HepG2 (cell line): ENCODE measurements around the gene ANKMY2. TPM values are rescaled to one million over a fixed set of nuclear protein-coding genes. Genes with fewer than 3 reads are reported as not detected.

Experiments
- ADNP ChIP-seq: sonication (generic); formaldehyde crosslinking; IDR thresholded peaks from 2 replicates; pipeline ENCODE4 v1.4.0; 2020; ENCODE audit warnings: missing genetic modification reagents
- CBX2 ChIP-seq, 2 experiments: fragments of 200-600 bp in 1 of 2; sonication (generic); formaldehyde crosslinking in 1 of 2; IDR thresholded peaks; 2 replicates each; pipeline versions ENCODE4 v1.7.0 to v1.8.1; 2018 to 2022; ENCODE audit warnings: low read depth in 2 of 2, low read length in 1 of 2, mild to moderate bottlenecking in 1 of 2, missing genetic modification reagents in 1 of 2
- CEBPG ChIP-seq: IDR thresholded peaks from 2 replicates; pipeline ENCODE4 v1.6.1; 2016
- E2F2 ChIP-seq: sonication (generic); formaldehyde crosslinking; IDR thresholded peaks from 2 replicates; pipeline ENCODE4 v1.4.0; 2020; ENCODE audit warnings: missing genetic modification reagents, borderline replicate concordance
- FOXK1 ChIP-seq: sonication (generic); formaldehyde crosslinking; IDR thresholded peaks from 2 replicates; pipeline ENCODE4 v1.4.0; 2020; ENCODE audit warnings: low read depth, missing genetic modification reagents, borderline replicate concordance
- GPN1 ChIP-seq: sonication (generic); formaldehyde crosslinking; IDR thresholded peaks from 2 replicates; pipeline ENCODE4 v1.5.1; 2020; ENCODE audit warnings: missing genetic modification reagents, borderline replicate concordance
- HNF4A ChIP-seq: sonication (generic); formaldehyde crosslinking; IDR thresholded peaks from 2 replicates; pipeline ENCODE4 v1.4.0; 2020; ENCODE audit warnings: missing genetic modification reagents
- HOMEZ ChIP-seq: IDR thresholded peaks from 2 replicates; pipeline ENCODE4 v1.6.1; 2016; ENCODE audit warnings: low read depth
- IKZF1 ChIP-seq: fragments of 450-650 bp; IDR thresholded peaks from 2 replicates; pipeline ENCODE4 v1.7.1; 2016
- KDM5A ChIP-seq: fragments of 200-600 bp; sonication (generic); IDR thresholded peaks from 2 replicates; pipeline ENCODE4 v1.7.0; 2018; ENCODE audit warnings: antibody characterized with exemption, mild to moderate bottlenecking, low read length, borderline replicate concordance
- MEIS2 ChIP-seq: sonication (generic); formaldehyde crosslinking; IDR thresholded peaks from 2 replicates; pipeline ENCODE4 v1.9.0; 2021; ENCODE audit warnings: mild to moderate bottlenecking, missing genetic modification reagents
- MIER2 ChIP-seq: IDR thresholded peaks from 2 replicates; pipeline ENCODE4 v1.6.1; 2016; ENCODE audit warnings: missing biosample characterization, missing genetic modification reagents
- NCOR1 ChIP-seq: fragments of 200-600 bp; sonication (generic); IDR thresholded peaks from 2 replicates; pipeline ENCODE4 v1.7.0; 2017; ENCODE audit warnings: antibody characterized with exemption, low read length, borderline replicate concordance
- NFATC3 ChIP-seq: sonication (generic); formaldehyde crosslinking; IDR thresholded peaks from 2 replicates; pipeline ENCODE4 v1.5.1; 2020; ENCODE audit warnings: mild to moderate bottlenecking, missing genetic modification reagents
- ONECUT2 ChIP-seq: sonication (generic); formaldehyde crosslinking; IDR thresholded peaks from 2 replicates; pipeline ENCODE4 v1.4.0; 2020; ENCODE audit warnings: missing genetic modification reagents
- RARG ChIP-seq: sonication (generic); formaldehyde crosslinking; IDR thresholded peaks from 2 replicates; pipeline ENCODE4 v1.4.0; 2020; ENCODE audit warnings: low read depth, mild to moderate bottlenecking, missing genetic modification reagents
- RXRB ChIP-seq: IDR thresholded peaks from 2 replicates; pipeline ENCODE4 v1.6.1; 2016; ENCODE audit warnings: borderline replicate concordance, missing genetic modification reagents, missing compliant biosample characterization
- SAP130 ChIP-seq: IDR thresholded peaks from 2 replicates; pipeline ENCODE4 v1.6.1; 2016; ENCODE audit warnings: low read depth
- SNAPC2 ChIP-seq: sonication (generic); formaldehyde crosslinking; IDR thresholded peaks from 2 replicates; pipeline ENCODE4 v1.8.1; 2022; ENCODE audit warnings: mild to moderate bottlenecking, missing genetic modification reagents
- SRF ChIP-seq: IDR thresholded peaks from 2 replicates; pipeline ENCODE4 v1.6.1; 2011; ENCODE audit warnings: mild to moderate bottlenecking, low read depth, low read length, moderate library complexity
- SRSF9 ChIP-seq: fragments of 200-400 bp; formaldehyde crosslinking; IDR thresholded peaks from 2 replicates; pipeline ENCODE4 v1.6.1; 2018; ENCODE audit warnings: borderline replicate concordance, mild to moderate bottlenecking, low read depth, low read length; ENCODE audit not compliant: insufficient read depth, poor library complexity, severe bottlenecking
- TGIF2 ChIP-seq: IDR thresholded peaks from 2 replicates; pipeline ENCODE4 v1.6.1; 2016; ENCODE audit warnings: control low read depth, missing compliant biosample characterization
- ZFAT ChIP-seq: sonication (generic); formaldehyde crosslinking; conservative IDR thresholded peaks from 2 replicates; pipeline ENCODE4 v1.8.1; 2023; ENCODE audit warnings: missing genetic modification reagents, inconsistent platforms
- ZNF10 ChIP-seq: sonication (generic); formaldehyde crosslinking; IDR thresholded peaks from 2 replicates; pipeline ENCODE4 v1.4.0; 2020; ENCODE audit warnings: mild to moderate bottlenecking, low read depth, missing genetic modification reagents, borderline replicate concordance
- ZNF205 ChIP-seq: IDR thresholded peaks from 2 replicates; pipeline ENCODE4 v1.6.1; 2018; ENCODE audit warnings: missing biosample characterization, missing genetic modification reagents
- ZNF224 ChIP-seq: sonication (generic); formaldehyde crosslinking; IDR thresholded peaks from 2 replicates; pipeline ENCODE4 v1.5.0; 2020; ENCODE audit warnings: mild to moderate bottlenecking, missing genetic modification reagents
- ZNF329 ChIP-seq: sonication (generic); formaldehyde crosslinking; IDR thresholded peaks from 2 replicates; pipeline ENCODE4 v1.9.0; 2021; ENCODE audit warnings: low read depth, mild to moderate bottlenecking, missing genetic modification reagents
- ZNF605 ChIP-seq: sonication (generic); formaldehyde crosslinking; IDR thresholded peaks from 2 replicates; pipeline ENCODE4 v1.8.0; 2022; ENCODE audit warnings: mild to moderate bottlenecking, missing genetic modification reagents
- ZNF660 ChIP-seq: sonication (generic); formaldehyde crosslinking; IDR thresholded peaks from 2 replicates; pipeline ENCODE4 v1.5.1; 2020; ENCODE audit warnings: mild to moderate bottlenecking, low read depth, missing genetic modification reagents, borderline replicate concordance
- polyA plus RNA-seq, 8 experiments: library from polyadenylated mRNA; depleted of rRNA in 3 of 8; stranded (reverse) in 7 of 8; unstranded in 1 of 8; fragments of >200 nt; fragmentation: Illumina TruSeq in 4 of 8; extraction: Trizol in 4 of 8; gene quantifications; 2 replicates each; pipeline versions ENCODE4 v1.2.1 to v1.2.3, GENCODE V29; 2011 to 2016; ENCODE audit warnings: low read depth in 4 of 8, missing spikeins in 1 of 8, mixed read lengths in 1 of 8; ENCODE audit not compliant: insufficient read depth in 1 of 8
- total RNA-seq, 5 experiments: library from RNA; depleted of rRNA; stranded (reverse); fragments of >200 nt; fragmentation: Illumina TruSeq; extraction: Trizol; gene quantifications; 2 replicates each; pipeline ENCODE4 v1.2.3, GENCODE V29; 2016; ENCODE audit warnings: low read depth in 1 of 5

Gene ANKMY2
- total and polyA plus RNA-seq, 2 of the 13 experiments (the other 11 are each of a cell fraction or from before 2014, with no cell fraction given), result 12.2 to 21.6 TPM

- TF ChIP-seq ZNF10 (no peak), FOXK1 (CRISPR knock-in tag) (no peak), SAP130 (CRISPR knock-in tag) (peak; percentile 68), ONECUT2 (CRISPR knock-in tag) (no peak), ADNP (CRISPR knock-in tag) (no peak), TGIF2 (CRISPR knock-in tag) (no peak), ZFAT (no peak), HNF4A (peak; percentile 31; the same call in 1 of the 2 replicates), ZNF205 (CRISPR knock-in tag) (no peak), ZNF224 (CRISPR knock-in tag) (no peak), IKZF1 (no peak), HOMEZ (CRISPR knock-in tag) (peak; percentile 81; the same call in 1 of the 2 replicates), NFATC3 (CRISPR knock-in tag) (no peak), CBX2 (IDR thresholded peaks at IDR 0.05; ENCODE audit: low read depth, low read length) (no peak), CBX2 (CRISPR knock-in tag; IDR thresholded peaks at IDR 0.05; ENCODE audit: low read depth) (no peak), KDM5A (no peak), ZNF660 (CRISPR knock-in tag) (no peak), MEIS2 (CRISPR knock-in tag) (no peak), RXRB (CRISPR knock-in tag) (peak; percentile 84), SRSF9 (no peak), NCOR1 (peak; percentile 43; the same call in 1 of the 2 replicates), SRF (no peak), E2F2 (no peak), CEBPG (CRISPR knock-in tag) (peak; percentile 48), MIER2 (CRISPR knock-in tag) (no peak), ZNF329 (CRISPR knock-in tag) (no peak), ZNF605 (CRISPR knock-in tag) (no peak), GPN1 (CRISPR knock-in tag) (no peak), RARG (CRISPR knock-in tag) (no peak), SNAPC2 (no peak)
Observed at GRCh38 chr7:16660702-16661464, 15.3 kb upstream of the ANKMY2 start (continued).
